HG02973 (cell line): ENCODE measurements around the gene TWF2.
A peak's percentile ranks its signal among the peaks of the same experiment; 100 is the strongest.

ENCODE experiments used
- ATAC-seq: cut with Tn5 transposase; IDR thresholded peaks from one replicate; pipeline ENCODE4 v1.9.1; 2021; ENCODE audit warnings: moderate library complexity; ENCODE audit not compliant: unreplicated experiment

TWF2 gene

GRCh38 chr3:52204337-52205073 lies 34.5 kb downstream of the TWF2 start:
- ATAC-seq = no peak

GRCh38 chr3:52203701-52204100 lies 35.3 kb downstream of the TWF2 start:
- no peak for ATAC-seq

GRCh38 chr3:52202384-52203077 lies 36.4 kb downstream of the TWF2 start:
- ATAC-seq = no peak

GRCh38 chr3:52200981-52201679 lies 37.8 kb downstream of the TWF2 start:
- no peak for ATAC-seq

- no peak for ATAC-seq
Measured at GRCh38 chr3:52198643-52199608, 40.0 kb downstream of the TWF2 start.

GRCh38 chr3:52197842-52198625 lies 40.9 kb downstream of the TWF2 start, which contains the start of gene ALAS1:
Gene ALAS1 (plus strand): TSS chr3:52198160. CDS start chr3:52199242, 1,082 bp downstream.
- ATAC-seq = peak; percentile 74

GRCh38 chr3:52197499-52197841 lies 41.5 kb downstream of the TWF2 start:
- no peak for ATAC-seq

GRCh38 chr3:52196977-52197376 lies 42.0 kb downstream of the TWF2 start:
- ATAC-seq = no peak

- ATAC-seq = no peak
Measured at GRCh38 chr3:52195823-52196331, 43.1 kb downstream of the TWF2 start.

GRCh38 chr3:52195291-52195597 lies 43.7 kb downstream of the TWF2 start:
- no peak for ATAC-seq

- no peak for ATAC-seq
Measured at GRCh38 chr3:52194485-52195290, 44.3 kb downstream of the TWF2 start.

GRCh38 chr3:52193065-52193464 lies 45.9 kb downstream of the TWF2 start:
- ATAC-seq = no peak

- no peak for ATAC-seq
Measured at GRCh38 chr3:52191663-52192062, 47.3 kb downstream of the TWF2 start.

- no peak for ATAC-seq
Measured at GRCh38 chr3:52190294-52191074, 48.5 kb downstream of the TWF2 start.

- no peak for ATAC-seq
Measured at GRCh38 chr3:52188556-52188955, 50.4 kb downstream of the TWF2 start.

- no peak for ATAC-seq
Measured at GRCh38 chr3:52186729-52187128, 52.2 kb downstream of the TWF2 start.

GRCh38 chr3:52185837-52186236 lies 53.1 kb downstream of the TWF2 start:
- ATAC-seq = no peak

- ATAC-seq = no peak
Measured at GRCh38 chr3:52185311-52185710, 53.6 kb downstream of the TWF2 start.
